HEK293 (cell line): ENCODE measurements around the gene EIF2AK2.
A peak's percentile ranks its signal among the peaks of the same experiment; 100 is the strongest.

Source experiments
- CTCF ChIA-PET: fragments of 350-600 bp; formaldehyde crosslinking; extraction: SDS; loops from one replicate; lab custom pipeline; 2021; ENCODE audit warnings: antibody characterized with exemption; lab: Yijun Ruan, JAX
- POLR2A ChIA-PET: fragments of 300-600 bp; formaldehyde crosslinking; extraction: SDS; loops from one replicate; lab custom pipeline; 2020; ENCODE audit warnings: antibody characterized with exemption, inconsistent platforms; lab: Yijun Ruan, JAX
- H3K27ac ChIP-seq: fragments of 200-500 bp; sonication (Bioruptor generic); 2 replicates; pipeline ENCODE4 v1.5.1; 2014; ENCODE audit warnings: low read depth, low read length, control low read depth, inconsistent platforms; ENCODE audit errors: extremely low read depth
- H3K36me3 ChIP-seq, 2 experiments: fragments of 200-500 bp in 1 of 2; sonication (Bioruptor generic) in 1 of 2; 1 replicate in 1 of 2; 2 replicates in 1 of 2; pipeline ENCODE4 v1.5.1; 2014 to 2017; ENCODE audit warnings: inconsistent platforms in 2 of 2, low read length in 2 of 2; ENCODE audit not compliant: control insufficient read depth in 2 of 2, insufficient read depth in 1 of 2
- H3K4me1 ChIP-seq: fragments of 200-500 bp; sonication (Bioruptor generic); 2 replicates; pipeline ENCODE4 v1.5.1; 2014; ENCODE audit warnings: mild to moderate bottlenecking, low read length, inconsistent platforms; ENCODE audit not compliant: control insufficient read depth, insufficient read depth
- H3K4me3 ChIP-seq: 2 replicates; pipeline ENCODE4 v1.5.1; 2011; ENCODE audit warnings: low read depth, mild to moderate bottlenecking, control low read depth, low read length, moderate library complexity
- H3K9me3 ChIP-seq: fragments of 200-500 bp; sonication (Bioruptor generic); 2 replicates; pipeline ENCODE4 v1.5.1; 2014; ENCODE audit warnings: low read depth, low read length, inconsistent platforms; ENCODE audit not compliant: control insufficient read depth, insufficient read depth
- BCL11B ChIP-seq: fragments of 450-650 bp; formaldehyde crosslinking; IDR thresholded peaks from 2 replicates; pipeline ENCODE4 v1.5.1; 2016; ENCODE audit warnings: low read depth, missing biosample characterization, missing genetic modification characterization
- MEIS1 ChIP-seq: sonication (generic); formaldehyde crosslinking; IDR thresholded peaks from 2 replicates; pipeline ENCODE4 v1.8.1; 2022; ENCODE audit warnings: missing genetic modification reagents, mild to moderate bottlenecking, borderline replicate concordance
- SCRT1 ChIP-seq: fragments of 450-650 bp; formaldehyde crosslinking; IDR thresholded peaks from 2 replicates; pipeline ENCODE4 v1.5.1; 2016; ENCODE audit warnings: missing biosample characterization, missing genetic modification characterization, borderline replicate concordance
- SCRT2 ChIP-seq: fragments of 450-650 bp; formaldehyde crosslinking; IDR thresholded peaks from 2 replicates; pipeline ENCODE4 v1.5.1; 2016; ENCODE audit warnings: missing biosample characterization, missing genetic modification characterization
- SP2 ChIP-seq: fragments of 450-650 bp; formaldehyde crosslinking; IDR thresholded peaks from 2 replicates; pipeline ENCODE4 v1.5.1; 2016; ENCODE audit warnings: missing biosample characterization, missing genetic modification characterization
- SP7 ChIP-seq: fragments of 450-650 bp; formaldehyde crosslinking; IDR thresholded peaks from 2 replicates; pipeline ENCODE4 v1.5.1; 2016; ENCODE audit warnings: missing biosample characterization, missing genetic modification characterization
- TRIM28 ChIP-seq: IDR thresholded peaks from 2 replicates; pipeline ENCODE4 v1.6.1; 2011; ENCODE audit warnings: low read length, control low read depth, borderline replicate concordance
- YY2 ChIP-seq: fragments of 450-650 bp; formaldehyde crosslinking; IDR thresholded peaks from 2 replicates; pipeline ENCODE4 v1.5.1; 2016; ENCODE audit warnings: missing biosample characterization, missing genetic modification characterization
- ZBTB1 ChIP-seq: fragments of 450-650 bp; formaldehyde crosslinking; IDR thresholded peaks from 2 replicates; pipeline ENCODE4 v1.5.1; 2016; ENCODE audit warnings: missing biosample characterization, missing genetic modification characterization
- ZBTB20 ChIP-seq: fragments of 450-650 bp; formaldehyde crosslinking; IDR thresholded peaks from 2 replicates; pipeline ENCODE4 v1.5.1; 2016; ENCODE audit warnings: missing biosample characterization, missing genetic modification characterization
- ZNF19 ChIP-seq: fragments of 450-650 bp; formaldehyde crosslinking; IDR thresholded peaks from 2 replicates; pipeline ENCODE4; 2016; ENCODE audit warnings: missing biosample characterization, missing genetic modification characterization, low read depth
- ZNF335 ChIP-seq: fragments of 450-650 bp; formaldehyde crosslinking; conservative IDR thresholded peaks from 2 replicates; pipeline ENCODE4 v1.5.1; 2016; ENCODE audit warnings: missing biosample characterization, missing genetic modification characterization
- ZNF37A ChIP-seq: fragments of 450-650 bp; IDR thresholded peaks from 2 replicates; pipeline ENCODE4 v1.5.1; 2018; ENCODE audit warnings: missing biosample characterization, missing genetic modification characterization
- ZNF558 ChIP-seq: fragments of 450-650 bp; formaldehyde crosslinking; IDR thresholded peaks from 2 replicates; pipeline ENCODE4 v1.5.1; 2016; ENCODE audit warnings: missing biosample characterization, missing genetic modification characterization
- ZNF776 ChIP-seq: fragments of 450-650 bp; formaldehyde crosslinking; IDR thresholded peaks from 2 replicates; pipeline ENCODE4 v1.5.0; 2017; ENCODE audit warnings: missing biosample characterization, missing genetic modification characterization, borderline replicate concordance
- ZSCAN16 ChIP-seq: fragments of 450-650 bp; formaldehyde crosslinking; IDR thresholded peaks from 2 replicates; pipeline ENCODE4 v1.5.1; 2016; ENCODE audit warnings: missing biosample characterization, missing genetic modification characterization
- TF ChIP-seq, protein P1 (sequence below): fragments of 450-650 bp; formaldehyde crosslinking; IDR thresholded peaks from 2 replicates; pipeline ENCODE4 v1.5.1; 2016; ENCODE audit warnings: missing biosample characterization, missing genetic modification characterization
- TF ChIP-seq, protein P2 (sequence below): fragments of 450-650 bp; formaldehyde crosslinking; IDR thresholded peaks from 2 replicates; pipeline ENCODE4 v1.5.1; 2016; ENCODE audit warnings: missing biosample characterization, missing genetic modification characterization
- TF ChIP-seq, protein P3 (sequence below): fragments of 450-650 bp; formaldehyde crosslinking; IDR thresholded peaks from 2 replicates; pipeline ENCODE4 v1.5.1; 2016; ENCODE audit warnings: missing biosample characterization, missing genetic modification characterization
- TF ChIP-seq, protein P4 (sequence below): fragments of 450-650 bp; IDR thresholded peaks from 2 replicates; pipeline ENCODE4 v1.5.1; 2018; ENCODE audit warnings: missing biosample characterization, missing genetic modification characterization
- TF ChIP-seq, protein P5 (sequence below): fragments of 450-650 bp; formaldehyde crosslinking; IDR thresholded peaks from 2 replicates; pipeline ENCODE4 v1.5.1; 2016; ENCODE audit warnings: missing biosample characterization, missing genetic modification characterization, low read depth

Gene EIF2AK2

DNA sequence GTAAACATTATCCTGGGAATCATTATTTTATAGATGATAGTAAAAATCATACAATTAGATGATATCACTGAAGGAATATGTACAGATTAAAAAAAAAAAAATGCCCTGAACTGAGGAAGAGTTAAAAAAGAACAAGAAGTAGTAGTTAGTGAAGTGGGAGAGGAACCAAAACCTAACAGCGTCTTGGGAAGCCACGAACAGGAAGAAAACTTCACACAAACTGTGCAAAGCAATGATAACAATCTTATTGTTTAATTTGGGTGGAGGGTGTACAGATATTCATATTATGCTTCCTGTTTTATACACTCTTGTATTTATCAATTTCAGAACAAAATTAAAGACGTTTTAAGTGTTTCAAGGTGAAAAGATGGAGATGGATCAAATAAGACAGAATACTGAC lies 76.1 kb downstream of the EIF2AK2 start:
- Histone ChIP-seq H3K4me1 (peaks cover 6% of the 10 kb centered on the region), H3K36me3 (peaks cover 7 to 50% of the 10 kb centered on the region in 2 experiments), H3K4me3 (no peak overlapping the region), H3K27ac (no peak overlapping the region), H3K9me3 (no peaks in the 10 kb centered on the region)
- ChIA-PET POLR2A (no interaction called here), CTCF (no interaction called here)
- TF ChIP-seq ZNF558 (no peak), SCRT2 (no peak), ZNF335 (tag by site-specific recombination) (no peak), MEIS1 (no peak), ZNF776 (tag by site-specific recombination) (no peak), YY2 (tag by site-specific recombination) (no peak), ZNF19 (no peak), TRIM28 (no peak)
- TF ChIP-seq, protein P1, sequence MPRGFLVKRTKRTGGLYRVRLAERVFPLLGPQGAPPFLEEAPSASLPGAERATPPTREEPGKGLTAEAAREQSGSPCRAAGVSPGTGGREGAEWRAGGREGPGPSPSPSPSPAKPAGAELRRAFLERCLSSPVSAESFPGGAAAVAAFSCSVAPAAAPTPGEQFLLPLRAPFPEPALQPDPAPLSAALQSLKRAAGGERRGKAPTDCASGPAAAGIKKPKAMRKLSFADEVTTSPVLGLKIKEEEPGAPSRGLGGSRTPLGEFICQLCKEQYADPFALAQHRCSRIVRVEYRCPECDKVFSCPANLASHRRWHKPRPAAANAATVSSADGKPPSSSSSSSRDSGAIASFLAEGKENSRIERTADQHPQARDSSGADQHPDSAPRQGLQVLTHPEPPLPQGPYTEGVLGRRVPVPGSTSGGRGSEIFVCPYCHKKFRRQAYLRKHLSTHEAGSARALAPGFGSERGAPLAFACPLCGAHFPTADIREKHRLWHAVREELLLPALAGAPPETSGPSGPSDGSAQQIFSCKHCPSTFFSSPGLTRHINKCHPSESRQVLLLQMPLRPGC (tag by site-specific recombination) = no peak
- TF ChIP-seq, protein P2, sequence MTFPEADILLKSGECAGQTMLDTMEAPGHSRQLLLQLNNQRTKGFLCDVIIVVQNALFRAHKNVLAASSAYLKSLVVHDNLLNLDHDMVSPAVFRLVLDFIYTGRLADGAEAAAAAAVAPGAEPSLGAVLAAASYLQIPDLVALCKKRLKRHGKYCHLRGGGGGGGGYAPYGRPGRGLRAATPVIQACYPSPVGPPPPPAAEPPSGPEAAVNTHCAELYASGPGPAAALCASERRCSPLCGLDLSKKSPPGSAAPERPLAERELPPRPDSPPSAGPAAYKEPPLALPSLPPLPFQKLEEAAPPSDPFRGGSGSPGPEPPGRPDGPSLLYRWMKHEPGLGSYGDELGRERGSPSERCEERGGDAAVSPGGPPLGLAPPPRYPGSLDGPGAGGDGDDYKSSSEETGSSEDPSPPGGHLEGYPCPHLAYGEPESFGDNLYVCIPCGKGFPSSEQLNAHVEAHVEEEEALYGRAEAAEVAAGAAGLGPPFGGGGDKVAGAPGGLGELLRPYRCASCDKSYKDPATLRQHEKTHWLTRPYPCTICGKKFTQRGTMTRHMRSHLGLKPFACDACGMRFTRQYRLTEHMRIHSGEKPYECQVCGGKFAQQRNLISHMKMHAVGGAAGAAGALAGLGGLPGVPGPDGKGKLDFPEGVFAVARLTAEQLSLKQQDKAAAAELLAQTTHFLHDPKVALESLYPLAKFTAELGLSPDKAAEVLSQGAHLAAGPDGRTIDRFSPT (tag by site-specific recombination) = no peak

DNA sequence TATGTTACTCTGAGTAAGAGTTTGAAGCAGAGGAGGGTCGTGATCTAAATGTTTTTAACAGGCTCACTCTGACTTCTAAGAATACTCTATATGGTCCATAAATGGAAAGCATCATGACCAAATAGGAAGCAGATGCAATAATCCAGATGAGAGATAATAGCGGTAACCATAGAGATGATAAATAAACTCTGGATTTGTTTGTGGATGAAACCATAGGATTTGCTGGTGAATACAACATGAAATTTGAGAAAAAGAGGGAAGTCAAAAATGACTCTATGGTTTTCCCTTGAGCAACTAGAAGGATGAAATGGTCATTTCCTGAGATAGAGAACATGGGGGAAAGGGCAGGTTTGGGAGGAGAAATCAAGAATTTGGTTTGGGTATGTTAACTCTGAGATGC lies 76.5 kb downstream of the EIF2AK2 start:
- Histone ChIP-seq H3K4me1 (peaks cover 4% of the 10 kb centered on the region), H3K4me3 (no peak overlapping the region), H3K36me3 (peaks cover 8 to 52% of the 10 kb centered on the region in 2 experiments), H3K27ac (no peak overlapping the region), H3K9me3 (no peaks in the 10 kb centered on the region)
- CTCF ChIA-PET = no interaction called here
- POLR2A ChIA-PET = interaction anchor here (0.6 kb wide), 1 partner anchor 71 kb away, joined by 4 read pairs; no protein-coding TSS in a partner anchor
- TF ChIP-seq BCL11B (tag by site-specific recombination) (no peak), ZBTB1 (tag by site-specific recombination) (no peak), ZBTB20 (tag by site-specific recombination) (no peak), SP7 (no peak), ZSCAN16 (tag by site-specific recombination) (no peak), SCRT1 (tag by site-specific recombination) (no peak)
- TF ChIP-seq, protein P3, sequence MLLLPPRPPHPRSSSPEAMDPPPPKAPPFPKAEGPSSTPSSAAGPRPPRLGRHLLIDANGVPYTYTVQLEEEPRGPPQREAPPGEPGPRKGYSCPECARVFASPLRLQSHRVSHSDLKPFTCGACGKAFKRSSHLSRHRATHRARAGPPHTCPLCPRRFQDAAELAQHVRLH (tag by site-specific recombination) = no peak

DNA sequence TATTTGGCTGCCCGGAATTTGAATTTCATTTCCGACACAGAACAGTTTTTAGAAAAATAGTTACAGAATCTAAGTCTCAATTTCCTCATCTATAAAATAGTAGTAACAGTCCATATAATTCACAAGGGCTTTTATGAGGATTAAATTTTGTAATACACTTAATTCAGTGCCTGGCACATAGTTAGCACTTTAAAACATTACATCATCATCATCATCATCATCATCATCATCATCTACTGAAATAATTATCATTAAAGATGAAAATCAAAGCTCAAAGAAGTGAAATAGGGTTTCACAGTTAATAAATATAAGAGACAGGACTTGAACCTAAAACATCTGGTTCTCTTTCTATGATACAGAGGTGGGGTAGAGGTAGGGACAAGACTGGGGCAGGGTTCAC lies 85.8 kb downstream of the EIF2AK2 start:
- Histone ChIP-seq H3K27ac (no peak overlapping the region), H3K36me3 (peaks cover 43 to 63% of the 10 kb centered on the region in 2 experiments), H3K4me1 (no peaks in the 10 kb centered on the region), H3K4me3 (no peak overlapping the region), H3K9me3 (no peaks in the 10 kb centered on the region)
- TF ChIP-seq, protein P4, sequence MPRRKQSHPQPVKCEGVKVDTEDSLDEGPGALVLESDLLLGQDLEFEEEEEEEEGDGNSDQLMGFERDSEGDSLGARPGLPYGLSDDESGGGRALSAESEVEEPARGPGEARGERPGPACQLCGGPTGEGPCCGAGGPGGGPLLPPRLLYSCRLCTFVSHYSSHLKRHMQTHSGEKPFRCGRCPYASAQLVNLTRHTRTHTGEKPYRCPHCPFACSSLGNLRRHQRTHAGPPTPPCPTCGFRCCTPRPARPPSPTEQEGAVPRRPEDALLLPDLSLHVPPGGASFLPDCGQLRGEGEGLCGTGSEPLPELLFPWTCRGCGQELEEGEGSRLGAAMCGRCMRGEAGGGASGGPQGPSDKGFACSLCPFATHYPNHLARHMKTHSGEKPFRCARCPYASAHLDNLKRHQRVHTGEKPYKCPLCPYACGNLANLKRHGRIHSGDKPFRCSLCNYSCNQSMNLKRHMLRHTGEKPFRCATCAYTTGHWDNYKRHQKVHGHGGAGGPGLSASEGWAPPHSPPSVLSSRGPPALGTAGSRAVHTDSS (tag by site-specific recombination) = peak; percentile 84
- TF ChIP-seq ZNF37A (tag by site-specific recombination) = no peak
- no peak for TF ChIP-seq SP2 (tag by site-specific recombination)
- TF ChIP-seq, protein P5, sequence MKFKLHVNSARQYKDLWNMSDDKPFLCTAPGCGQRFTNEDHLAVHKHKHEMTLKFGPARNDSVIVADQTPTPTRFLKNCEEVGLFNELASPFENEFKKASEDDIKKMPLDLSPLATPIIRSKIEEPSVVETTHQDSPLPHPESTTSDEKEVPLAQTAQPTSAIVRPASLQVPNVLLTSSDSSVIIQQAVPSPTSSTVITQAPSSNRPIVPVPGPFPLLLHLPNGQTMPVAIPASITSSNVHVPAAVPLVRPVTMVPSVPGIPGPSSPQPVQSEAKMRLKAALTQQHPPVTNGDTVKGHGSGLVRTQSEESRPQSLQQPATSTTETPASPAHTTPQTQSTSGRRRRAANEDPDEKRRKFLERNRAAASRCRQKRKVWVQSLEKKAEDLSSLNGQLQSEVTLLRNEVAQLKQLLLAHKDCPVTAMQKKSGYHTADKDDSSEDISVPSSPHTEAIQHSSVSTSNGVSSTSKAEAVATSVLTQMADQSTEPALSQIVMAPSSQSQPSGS (tag by site-specific recombination) = peak; percentile 56; the same call in 1 of the 2 replicates
- POLR2A ChIA-PET = interaction anchor here (1.2 kb wide), 1 partner anchor 1681 kb away, joined by 3 read pairs; the partner anchor contains the start of gene SRSF7
- CTCF ChIA-PET = interaction anchor here (0.6 kb wide), 3 partner anchors 20 to 325 kb away, joined by 3 to 6 read pairs (median 3); no protein-coding TSS in a partner anchor
